GM12892 (cell line): ENCODE data around the gene BFSP2.

Experiments used
- POLR2A ChIP-seq: IDR thresholded peaks from 2 replicates; pipeline ENCODE4 v1.6.1; 2011; ENCODE audit warnings: low read depth, low read length, control low read depth
- TAF1 ChIP-seq: IDR thresholded peaks from 2 replicates; pipeline ENCODE4 v1.6.1; 2011; ENCODE audit warnings: low read depth, mild to moderate bottlenecking, control low read depth, low read length, borderline replicate concordance

DNA sequence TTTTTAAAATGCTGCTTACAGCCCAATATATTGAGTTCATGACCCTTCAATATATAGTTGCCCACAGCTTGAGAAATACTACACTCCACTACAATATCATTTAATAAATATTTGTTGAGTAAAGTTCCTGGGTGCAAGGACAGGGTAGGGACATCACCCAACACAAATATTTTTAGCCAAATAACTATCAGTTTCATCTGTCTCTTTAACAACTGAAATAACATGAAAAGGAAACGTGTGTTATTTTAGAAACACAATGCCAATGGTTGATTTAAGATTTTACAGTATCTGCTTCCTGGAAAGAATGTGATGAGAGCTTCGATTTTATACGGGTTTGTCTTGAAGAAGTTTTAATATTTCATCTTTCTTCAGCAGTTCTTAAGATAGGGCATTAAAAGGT lies 106.0 kb downstream of the BFSP2 start:
- TF ChIP-seq TAF1 (no peak), POLR2A (no peak)
